OCI-LY7 (cell line): ENCODE results near the gene ZNF605. TPM values are rescaled to one million over a fixed set of nuclear protein-coding genes. Genes with fewer than 3 reads are reported as not detected.

Experiments used
- BruUV-seq: library from RNA; stranded (reverse); fragments of 400-500 nt; replicated peaks from 2 replicates; lab custom pipeline; 2021; lab: Mats Ljungman, UMichigan
- CTCF ChIA-PET: fragments of 300-600 bp; sonication (Branson Sonifier 250); formaldehyde crosslinking; loops from one replicate; lab custom pipeline; 2022; ENCODE audit warnings: antibody characterized with exemption; ENCODE audit not compliant: unreplicated experiment; lab: Charles Lee
- POLR2A ChIA-PET: fragments of 300-600 bp; sonication (Branson Sonifier 250); formaldehyde crosslinking; loops from one replicate; lab custom pipeline; 2022; ENCODE audit warnings: antibody characterized with exemption; lab: Charles Lee
- DNase-seq: peaks from one replicate; pipeline ENCODE4 v3.0.0-alpha.2; 2015; ENCODE audit warnings: low spot score
- H2AFZ ChIP-seq: fragments of 200-600 bp; sonication (generic), shearing (Covaris generic); 2 replicates; pipeline ENCODE4 v1.6.1; 2014; ENCODE audit warnings: mild to moderate bottlenecking, antibody characterized with exemption, low read length, moderate library complexity
- H3K27ac ChIP-seq: fragments of 200-600 bp; sonication (generic); 2 replicates; pipeline ENCODE4 v1.5.1; 2014; ENCODE audit warnings: mixed run types, low read depth, mild to moderate bottlenecking, moderate library complexity, low read length, inconsistent platforms; ENCODE audit not compliant: poor library complexity, severe bottlenecking
- H3K36me3 ChIP-seq: fragments of 200-600 bp; sonication (generic); 2 replicates; pipeline ENCODE4 v1.6.1; 2014; ENCODE audit warnings: mild to moderate bottlenecking, antibody characterized with exemption, low read length, moderate library complexity, mixed read lengths; ENCODE audit not compliant: insufficient read depth
- H3K4me1 ChIP-seq: fragments of 200-600 bp; sonication (generic); 2 replicates; pipeline ENCODE4 v1.5.1; 2014; ENCODE audit warnings: mild to moderate bottlenecking, low read length; ENCODE audit not compliant: insufficient read depth, poor library complexity, severe bottlenecking
- H3K4me2 ChIP-seq: fragments of 200-600 bp; sonication (generic); 2 replicates; pipeline ENCODE4 v1.6.1; 2014; ENCODE audit warnings: mild to moderate bottlenecking, low read length
- H3K4me3 ChIP-seq: fragments of 200-600 bp; sonication (generic); 2 replicates; pipeline ENCODE4 v1.5.1; 2014; ENCODE audit warnings: mild to moderate bottlenecking, low read depth, low read length; ENCODE audit not compliant: poor library complexity, severe bottlenecking
- H3K79me2 ChIP-seq: fragments of 200-600 bp; sonication (generic); 2 replicates; pipeline ENCODE4 v1.6.1; 2016; ENCODE audit warnings: low read depth, mild to moderate bottlenecking, low read length, moderate library complexity, mixed read lengths; ENCODE audit not compliant: insufficient read depth
- H3K9me2 ChIP-seq: fragments of 200-600 bp; sonication (generic); 2 replicates; pipeline ENCODE4 v1.6.1; 2016; ENCODE audit warnings: mild to moderate bottlenecking, low read length, mixed read lengths; ENCODE audit not compliant: insufficient read depth
- H3K9me3 ChIP-seq: fragments of 200-600 bp; sonication (generic); 2 replicates; pipeline ENCODE4 v1.6.1; 2014; ENCODE audit warnings: mild to moderate bottlenecking, mixed run types, low read length, mixed read lengths
- H4K20me1 ChIP-seq: fragments of 200-600 bp; sonication (generic); 2 replicates; pipeline ENCODE4 v1.6.1; 2014; ENCODE audit warnings: mild to moderate bottlenecking, antibody characterized with exemption, low read length, moderate library complexity, mixed read lengths; ENCODE audit not compliant: insufficient read depth
- CTCF ChIP-seq: fragments of 200-600 bp; sonication (generic); conservative IDR thresholded peaks from 2 replicates; pipeline ENCODE4 v1.5.1; 2014; ENCODE audit warnings: mild to moderate bottlenecking, antibody characterized with exemption, low read length, moderate library complexity, mixed read lengths
- EZH2phosphoT487 ChIP-seq: fragments of 200-600 bp; sonication (generic); IDR thresholded peaks from 2 replicates; pipeline ENCODE4 v1.6.1; 2018; ENCODE audit warnings: low read depth, borderline replicate concordance, mild to moderate bottlenecking, mixed run types, antibody characterized with exemption, low read length, moderate library complexity, mixed read lengths
- intact Hi-C: fragments of 100-400 bp; cut with micrococcal nuclease; formaldehyde crosslinking; loops from one replicate; pipeline ENCODE4 v1.10.0; 2022; ENCODE audit not compliant: unreplicated experiment
- total RNA-seq, 2 experiments: library from RNA; depleted of rRNA in 1 of 2; stranded (reverse); fragments of >200 nt in 1 of 2; shearing (Covaris generic) in 1 of 2; gene quantifications; 2 replicates each; pipeline ENCODE4 v1.2.3, GENCODE V29; 2014 to 2022

Gene ZNF605
- total RNA-seq, 2 experiments from 2014 or later = 6.6 to 13.9 TPM

GRCh38 chr12:132873724-132874123 is 82.4 kb downstream of the ZNF605 start:
- Histone ChIP-seq H3K79me2 (no peaks in the 10 kb centered on the region), H3K4me1 (no peaks in the 10 kb centered on the region), H4K20me1 (no peaks in the 10 kb centered on the region), H3K27ac (no peak overlapping the region), H3K9me2 (no peaks in the 10 kb centered on the region), H3K4me2 (no peak overlapping the region), H3K36me3 (peaks cover 73% of the 10 kb centered on the region), H3K9me3 (no peaks in the 10 kb centered on the region), H3K4me3 (no peak overlapping the region), H2AFZ (no peak overlapping the region)
- BruUV-seq = no TSS peak
- no peak for DNase-seq
- ChIA-PET POLR2A (no interaction called here), CTCF (no interaction called here)
- intact Hi-C loops = no loop called here
- no peak for TF ChIP-seq CTCF

- ChIA-PET POLR2A (no interaction called here), CTCF (interaction anchor here (0.6 kb wide), 1 partner anchor 11 kb away, joined by 3 read pairs; no protein-coding TSS in a partner anchor)
- Histone ChIP-seq H3K4me1 (no peaks in the 10 kb centered on the region), H3K36me3 (peaks cover 71% of the 10 kb centered on the region), H3K27ac (no peak overlapping the region), H3K9me2 (no peaks in the 10 kb centered on the region), H3K4me3 (no peak overlapping the region), H2AFZ (no peak overlapping the region), H4K20me1 (no peaks in the 10 kb centered on the region), H3K79me2 (no peaks in the 10 kb centered on the region), H3K9me3 (no peaks in the 10 kb centered on the region), H3K4me2 (no peak overlapping the region)
- DNase-seq = no peak
- TF ChIP-seq CTCF (no peak), EZH2phosphoT487 (no peak)
- no TSS peak for BruUV-seq
- intact Hi-C loops = no loop called here
Measured at GRCh38 chr12:132872975-132873421, 83.1 kb downstream of the ZNF605 start.

- no peaks in the 10 kb centered on the region for H3K9me2 ChIP-seq
- H3K4me2 ChIP-seq = no peak overlapping the region
- CTCF ChIA-PET = interaction anchor here (0.6 kb wide), 1 partner anchor 11 kb away, joined by 3 read pairs; no protein-coding TSS in a partner anchor
- H3K9me3 ChIP-seq = no peaks in the 10 kb centered on the region
- peaks cover 73% of the 10 kb centered on the region for H3K36me3 ChIP-seq
- no peak overlapping the region for H3K27ac ChIP-seq
- no peak overlapping the region for H2AFZ ChIP-seq
- no peak for TF ChIP-seq CTCF
- no peak for TF ChIP-seq EZH2phosphoT487
- DNase-seq = no peak
- intact Hi-C loops = no loop called here
- H4K20me1 ChIP-seq = no peaks in the 10 kb centered on the region
- no TSS peak for BruUV-seq
- POLR2A ChIA-PET = no interaction called here
- no peaks in the 10 kb centered on the region for H3K79me2 ChIP-seq
- no peak overlapping the region for H3K4me3 ChIP-seq
- H3K4me1 ChIP-seq = no peaks in the 10 kb centered on the region
Measured at GRCh38 chr12:132872073-132872855, 83.8 kb downstream of the ZNF605 start.
